MCF 10A (cell line): Measurements from ENCODE around the gene RABGAP1. TPM values are rescaled to one million over a fixed set of nuclear protein-coding genes. Genes with fewer than 3 reads are reported as not detected.

Experiments
- BruUV-seq: library from RNA; stranded (reverse); fragments of 400-500 nt; replicated peaks from 2 replicates; lab custom pipeline; 2021; lab: Mats Ljungman, UMichigan
- CTCF ChIA-PET: fragments of 300-600 bp; sonication (Branson Sonifier 250); formaldehyde crosslinking; extraction: SDS; loops from one replicate; lab custom pipeline; 2021; ENCODE audit warnings: antibody characterized with exemption, inconsistent platforms; lab: Yijun Ruan, JAX
- POLR2A ChIA-PET: fragments of 300-600, 350-650 bp; sonication (Branson Sonifier 250); formaldehyde crosslinking; extraction: SDS; loops from one replicate; lab custom pipeline; 2020; ENCODE audit warnings: antibody characterized with exemption, inconsistent platforms; lab: Yijun Ruan, JAX
- DNase-seq: peaks from one replicate; pipeline ENCODE4 v3.0.0-alpha.2; 2018; ENCODE audit not compliant: unreplicated experiment
- H3K27ac Mint-ChIP-seq: one replicate; pipeline ENCODE4 v1.8.0; 2022; ENCODE audit warnings: mild to moderate bottlenecking, low read depth, mixed read lengths; ENCODE audit not compliant: unreplicated experiment
- H3K27me3 Mint-ChIP-seq: one replicate; pipeline ENCODE4 v1.8.0; 2022; ENCODE audit warnings: mixed read lengths; ENCODE audit not compliant: insufficient read depth, unreplicated experiment
- H3K36me3 Mint-ChIP-seq: one replicate; pipeline ENCODE4 v1.8.0; 2022; ENCODE audit warnings: mild to moderate bottlenecking, moderate library complexity, mixed read lengths; ENCODE audit not compliant: insufficient read depth, unreplicated experiment
- H3K4me1 Mint-ChIP-seq: one replicate; pipeline ENCODE4 v1.8.0; 2022; ENCODE audit warnings: mixed read lengths; ENCODE audit not compliant: insufficient read depth, unreplicated experiment
- H3K4me3 Mint-ChIP-seq: one replicate; pipeline ENCODE4 v1.8.0; 2022; ENCODE audit warnings: mild to moderate bottlenecking, moderate library complexity, mixed read lengths; ENCODE audit not compliant: unreplicated experiment
- H3K9me3 Mint-ChIP-seq: one replicate; pipeline ENCODE4 v1.8.0; 2022; ENCODE audit warnings: mixed read lengths; ENCODE audit not compliant: unreplicated experiment
- intact Hi-C: fragments of 100-400 bp; cut with micrococcal nuclease; formaldehyde crosslinking; loops from 2 replicates; pipeline ENCODE4 v1.14.1; 2022
- total RNA-seq: library from RNA; stranded (reverse); gene quantifications from 2 replicates; pipeline ENCODE4 v1.2.3, GENCODE V29; 2022
- TF ChIP-seq, protein P1 (sequence below): fragments of 200-600 bp; IDR thresholded peaks from one replicate; pipeline ENCODE4 v1.8.0; 2022; ENCODE audit warnings: antibody characterized with exemption, mild to moderate bottlenecking; ENCODE audit not compliant: unreplicated experiment

Gene RABGAP1
- total RNA-seq, 1 experiment from 2014 or later, result 43.1 TPM

DNA sequence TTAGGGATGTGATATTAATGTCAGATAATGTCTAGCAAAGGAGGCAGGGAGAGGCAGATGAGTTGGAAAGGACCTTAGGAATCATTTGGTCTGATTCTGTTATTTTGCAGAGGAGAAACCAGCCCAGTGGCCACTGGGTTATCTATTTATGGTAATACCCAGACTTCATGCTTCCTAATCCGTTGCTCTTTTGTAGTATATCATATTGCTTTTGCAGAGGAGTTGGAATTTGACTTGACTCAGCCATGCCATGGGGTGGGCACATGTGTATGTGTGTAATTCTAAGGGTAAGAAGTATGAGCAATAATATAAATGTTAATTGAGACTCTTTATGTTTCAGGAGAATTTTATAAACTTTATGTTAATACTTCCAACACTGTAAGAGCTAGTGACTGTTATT lies 100.0 kb downstream of the RABGAP1 start:
- no peak for DNase-seq
- H3K27ac Mint-ChIP-seq, result no peak overlapping the region
- CTCF ChIA-PET, result no interaction called here
- H3K9me3 Mint-ChIP-seq, result peaks cover 16% of the 10 kb centered on the region
- POLR2A ChIA-PET, result interaction anchor here (1.0 kb wide), 1 partner anchor 42 kb away, joined by 3 read pairs; no protein-coding TSS in a partner anchor
- H3K36me3 Mint-ChIP-seq, result peaks cover 22% of the 10 kb centered on the region
- no TSS peak for BruUV-seq
- peaks cover 30% of the 10 kb centered on the region for H3K4me1 Mint-ChIP-seq
- intact Hi-C loops, result no loop called here
- no peak overlapping the region for H3K4me3 Mint-ChIP-seq
- H3K27me3 Mint-ChIP-seq, result no peaks in the 10 kb centered on the region
- TF ChIP-seq, protein P1, sequence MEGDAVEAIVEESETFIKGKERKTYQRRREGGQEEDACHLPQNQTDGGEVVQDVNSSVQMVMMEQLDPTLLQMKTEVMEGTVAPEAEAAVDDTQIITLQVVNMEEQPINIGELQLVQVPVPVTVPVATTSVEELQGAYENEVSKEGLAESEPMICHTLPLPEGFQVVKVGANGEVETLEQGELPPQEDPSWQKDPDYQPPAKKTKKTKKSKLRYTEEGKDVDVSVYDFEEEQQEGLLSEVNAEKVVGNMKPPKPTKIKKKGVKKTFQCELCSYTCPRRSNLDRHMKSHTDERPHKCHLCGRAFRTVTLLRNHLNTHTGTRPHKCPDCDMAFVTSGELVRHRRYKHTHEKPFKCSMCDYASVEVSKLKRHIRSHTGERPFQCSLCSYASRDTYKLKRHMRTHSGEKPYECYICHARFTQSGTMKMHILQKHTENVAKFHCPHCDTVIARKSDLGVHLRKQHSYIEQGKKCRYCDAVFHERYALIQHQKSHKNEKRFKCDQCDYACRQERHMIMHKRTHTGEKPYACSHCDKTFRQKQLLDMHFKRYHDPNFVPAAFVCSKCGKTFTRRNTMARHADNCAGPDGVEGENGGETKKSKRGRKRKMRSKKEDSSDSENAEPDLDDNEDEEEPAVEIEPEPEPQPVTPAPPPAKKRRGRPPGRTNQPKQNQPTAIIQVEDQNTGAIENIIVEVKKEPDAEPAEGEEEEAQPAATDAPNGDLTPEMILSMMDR, result no peak

GRCh38 chr9:123041489-123041888 lies 100.7 kb downstream of the RABGAP1 start:
- BruUV-seq, result no TSS peak

GRCh38 chr9:123043081-123043939 lies 102.5 kb downstream of the RABGAP1 start:
- no peak for DNase-seq
- Mint-ChIP-seq H3K27me3 (no peaks in the 10 kb centered on the region), H3K36me3 (peaks cover 22% of the 10 kb centered on the region), H3K4me3 (no peak overlapping the region), H3K27ac (peak overlapping the region; percentile 82), H3K4me1 (peaks cover 21% of the 10 kb centered on the region), H3K9me3 (peaks cover 16% of the 10 kb centered on the region)
- ChIA-PET CTCF (no interaction called here), POLR2A (interaction anchor here (1.4 kb wide), 1 partner anchor 130 kb away, joined by 3 read pairs; the partner anchor contains the start of gene ZBTB6)
- TF ChIP-seq, protein P1, result no peak
- intact Hi-C loops, result no loop called here
- no TSS peak for BruUV-seq

More at GRCh38 chr9:123041489-123041888, 100.7 kb downstream of the RABGAP1 start:
- H3K36me3 Mint-ChIP-seq, result peaks cover 22% of the 10 kb centered on the region
- ChIA-PET CTCF (no interaction called here), POLR2A (interaction anchor here (1.0 kb wide), 1 partner anchor 43 kb away, joined by 3 read pairs; no protein-coding TSS in a partner anchor)
- H3K4me1 Mint-ChIP-seq, result peaks cover 27% of the 10 kb centered on the region
- no peak for DNase-seq
- no peak overlapping the region for H3K27ac Mint-ChIP-seq
- intact Hi-C loops, result no loop called here
- H3K27me3 Mint-ChIP-seq, result no peaks in the 10 kb centered on the region
- no peak overlapping the region for H3K4me3 Mint-ChIP-seq
- TF ChIP-seq, protein P1, result no peak
- peaks cover 16% of the 10 kb centered on the region for H3K9me3 Mint-ChIP-seq

DNA sequence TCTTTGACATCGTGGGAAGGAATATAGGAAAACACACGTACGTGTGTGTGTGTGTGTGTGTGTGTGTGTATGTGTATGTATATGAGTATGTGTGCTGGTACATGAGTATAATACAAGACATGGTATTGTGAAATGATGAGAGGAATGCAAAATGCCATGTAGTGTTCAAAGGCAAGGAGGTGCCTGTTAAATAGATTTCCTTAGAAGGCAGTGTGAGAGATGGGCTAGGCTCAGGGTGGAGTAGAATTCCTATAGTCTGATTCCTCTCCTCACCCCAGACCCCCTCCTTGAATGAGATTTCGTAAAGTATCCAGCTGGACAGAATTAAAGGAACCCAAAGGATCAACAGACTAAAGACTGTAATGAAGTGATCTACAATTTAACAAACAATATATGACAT lies 103.8 kb downstream of the RABGAP1 start:
- Mint-ChIP-seq H3K27ac (peak overlapping the region; percentile 85), H3K4me1 (peaks cover 25% of the 10 kb centered on the region), H3K36me3 (peaks cover 22% of the 10 kb centered on the region), H3K9me3 (peaks cover 16% of the 10 kb centered on the region), H3K4me3 (no peak overlapping the region), H3K27me3 (no peaks in the 10 kb centered on the region)
- DNase-seq, result peak; percentile 3
- BruUV-seq, result no TSS peak
- ChIA-PET CTCF (no interaction called here), POLR2A (interaction anchor here (1.1 kb wide), 1 partner anchor 9 kb away, joined by 4 read pairs; no protein-coding TSS in a partner anchor)
- intact Hi-C loops, result no loop called here
- TF ChIP-seq, protein P1, result no peak
